ENCODE data around the gene CAPZA1.

DNA sequence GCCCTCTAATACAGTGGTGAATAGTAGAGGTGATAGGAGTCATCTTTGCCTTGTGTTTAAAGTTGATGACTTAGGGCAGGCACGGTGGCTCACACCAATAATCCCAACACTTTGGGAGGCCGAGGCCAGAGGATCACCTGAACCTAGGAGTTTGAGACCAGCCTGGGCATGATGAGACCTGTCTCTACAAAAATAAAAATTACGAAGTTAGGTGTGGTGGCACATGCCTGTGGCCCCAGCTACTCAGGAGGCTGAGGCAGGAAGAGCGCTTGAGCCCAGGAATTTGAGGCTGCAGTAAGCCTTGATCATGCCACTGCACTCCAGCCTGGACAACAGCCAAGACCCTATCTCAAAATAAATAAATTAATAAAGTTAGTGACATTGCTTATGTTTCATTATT is 26.6 kb downstream of the CAPZA1 start:
- no peak for TF ChIP-seq CTCF (conservative IDR thresholded peaks at IDR 0.05 in 1 of 2, IDR thresholded peaks at IDR 0.05 in 1 of 2; ENCODE audit: extremely low read depth in 1 of 2, insufficient read depth in 1 of 2, low read depth in 1 of 2, low read length in 2 of 2)
- TF ChIP-seq EZH2 (IDR thresholded peaks at IDR 0.05; ENCODE audit: borderline replicate concordance, low read length): no peak

Measured in mammary epithelial cell (primary cell).